Panc1 (cell line): ENCODE measurements around the gene TGFBR1.

Experiments
- POLR2AphosphoS5 ChIP-seq: IDR thresholded peaks from 2 replicates; pipeline ENCODE4 v1.6.1; 2012; ENCODE audit warnings: mild to moderate bottlenecking, low read depth, low read length, moderate library complexity
- SIN3A ChIP-seq: IDR thresholded peaks from 2 replicates; pipeline ENCODE4 v1.6.1; 2012; ENCODE audit warnings: low read depth, mild to moderate bottlenecking, low read length, moderate library complexity, borderline replicate concordance; ENCODE audit not compliant: insufficient read depth
- TCF7L2 ChIP-seq: IDR thresholded peaks from 2 replicates; pipeline ENCODE4 v1.6.1; 2011; ENCODE audit warnings: mild to moderate bottlenecking, low read depth, low read length, inconsistent platforms
- TF ChIP-seq, protein P1 (sequence below): fragments of 450-650 bp; IDR thresholded peaks from 2 replicates; pipeline ENCODE4 v1.5.1; 2017; ENCODE audit warnings: mild to moderate bottlenecking
- TF ChIP-seq, protein P2 (sequence below), 2 experiments: IDR thresholded peaks; 2 replicates each; pipeline ENCODE4 v1.6.1; 2011 to 2012; ENCODE audit warnings: low read depth in 2 of 2, control low read depth in 1 of 2, low read length in 1 of 2, mild to moderate bottlenecking in 1 of 2, moderate library complexity in 1 of 2; ENCODE audit not compliant: insufficient read depth in 1 of 2

DNA sequence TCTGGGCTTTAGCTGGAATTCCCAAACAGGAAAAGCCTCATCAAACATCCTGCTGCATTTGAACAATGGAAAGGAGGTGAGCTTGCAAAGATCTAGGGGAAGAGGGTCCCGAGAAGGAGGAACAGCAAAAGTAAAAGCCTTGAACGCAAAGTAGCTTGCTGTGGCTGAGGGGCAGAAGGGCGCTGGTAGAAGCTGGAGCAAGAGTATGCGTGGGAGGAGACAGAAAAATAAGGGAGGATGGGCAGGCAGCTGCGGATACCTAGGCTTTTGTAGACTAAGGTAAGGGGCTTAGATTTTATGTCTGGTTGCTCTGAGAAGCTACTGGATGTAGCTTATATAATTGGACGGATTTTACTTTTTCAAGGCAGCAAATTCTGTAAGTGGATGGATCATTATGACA is 21.9 kb upstream of the TGFBR1 start:
- TF ChIP-seq, protein P1, sequence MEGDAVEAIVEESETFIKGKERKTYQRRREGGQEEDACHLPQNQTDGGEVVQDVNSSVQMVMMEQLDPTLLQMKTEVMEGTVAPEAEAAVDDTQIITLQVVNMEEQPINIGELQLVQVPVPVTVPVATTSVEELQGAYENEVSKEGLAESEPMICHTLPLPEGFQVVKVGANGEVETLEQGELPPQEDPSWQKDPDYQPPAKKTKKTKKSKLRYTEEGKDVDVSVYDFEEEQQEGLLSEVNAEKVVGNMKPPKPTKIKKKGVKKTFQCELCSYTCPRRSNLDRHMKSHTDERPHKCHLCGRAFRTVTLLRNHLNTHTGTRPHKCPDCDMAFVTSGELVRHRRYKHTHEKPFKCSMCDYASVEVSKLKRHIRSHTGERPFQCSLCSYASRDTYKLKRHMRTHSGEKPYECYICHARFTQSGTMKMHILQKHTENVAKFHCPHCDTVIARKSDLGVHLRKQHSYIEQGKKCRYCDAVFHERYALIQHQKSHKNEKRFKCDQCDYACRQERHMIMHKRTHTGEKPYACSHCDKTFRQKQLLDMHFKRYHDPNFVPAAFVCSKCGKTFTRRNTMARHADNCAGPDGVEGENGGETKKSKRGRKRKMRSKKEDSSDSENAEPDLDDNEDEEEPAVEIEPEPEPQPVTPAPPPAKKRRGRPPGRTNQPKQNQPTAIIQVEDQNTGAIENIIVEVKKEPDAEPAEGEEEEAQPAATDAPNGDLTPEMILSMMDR, result no peak
- no peak for TF ChIP-seq POLR2AphosphoS5
- TF ChIP-seq, protein P2, sequence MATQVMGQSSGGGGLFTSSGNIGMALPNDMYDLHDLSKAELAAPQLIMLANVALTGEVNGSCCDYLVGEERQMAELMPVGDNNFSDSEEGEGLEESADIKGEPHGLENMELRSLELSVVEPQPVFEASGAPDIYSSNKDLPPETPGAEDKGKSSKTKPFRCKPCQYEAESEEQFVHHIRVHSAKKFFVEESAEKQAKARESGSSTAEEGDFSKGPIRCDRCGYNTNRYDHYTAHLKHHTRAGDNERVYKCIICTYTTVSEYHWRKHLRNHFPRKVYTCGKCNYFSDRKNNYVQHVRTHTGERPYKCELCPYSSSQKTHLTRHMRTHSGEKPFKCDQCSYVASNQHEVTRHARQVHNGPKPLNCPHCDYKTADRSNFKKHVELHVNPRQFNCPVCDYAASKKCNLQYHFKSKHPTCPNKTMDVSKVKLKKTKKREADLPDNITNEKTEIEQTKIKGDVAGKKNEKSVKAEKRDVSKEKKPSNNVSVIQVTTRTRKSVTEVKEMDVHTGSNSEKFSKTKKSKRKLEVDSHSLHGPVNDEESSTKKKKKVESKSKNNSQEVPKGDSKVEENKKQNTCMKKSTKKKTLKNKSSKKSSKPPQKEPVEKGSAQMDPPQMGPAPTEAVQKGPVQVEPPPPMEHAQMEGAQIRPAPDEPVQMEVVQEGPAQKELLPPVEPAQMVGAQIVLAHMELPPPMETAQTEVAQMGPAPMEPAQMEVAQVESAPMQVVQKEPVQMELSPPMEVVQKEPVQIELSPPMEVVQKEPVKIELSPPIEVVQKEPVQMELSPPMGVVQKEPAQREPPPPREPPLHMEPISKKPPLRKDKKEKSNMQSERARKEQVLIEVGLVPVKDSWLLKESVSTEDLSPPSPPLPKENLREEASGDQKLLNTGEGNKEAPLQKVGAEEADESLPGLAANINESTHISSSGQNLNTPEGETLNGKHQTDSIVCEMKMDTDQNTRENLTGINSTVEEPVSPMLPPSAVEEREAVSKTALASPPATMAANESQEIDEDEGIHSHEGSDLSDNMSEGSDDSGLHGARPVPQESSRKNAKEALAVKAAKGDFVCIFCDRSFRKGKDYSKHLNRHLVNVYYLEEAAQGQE (IDR thresholded peaks at IDR 0.05; ENCODE audit: insufficient read depth in 1 of 2, low read depth in 2 of 2, low read length in 1 of 2), result no peak
- TF ChIP-seq SIN3A, result no peak
- TF ChIP-seq TCF7L2, result no peak
